Testis (tissue), 3 donors: Measurements from ENCODE around the gene NPB. TPM values are rescaled to one million over a fixed set of nuclear protein-coding genes. Genes with fewer than 3 reads are reported as not detected.
A peak's percentile ranks its signal among the peaks of the same experiment; 100 is the strongest.

ENCODE experiments used
- DNase-seq: peaks from one replicate; pipeline ENCODE4 v3.0.0-alpha.2; 2019
- H3K27ac ChIP-seq, 2 donors: fragments of 200-600 bp; sonication (generic); one replicate each; pipeline ENCODE4 v1.5.1; 2019
- H3K27me3 ChIP-seq: fragments of 200-600 bp; sonication (generic); one replicate; pipeline ENCODE4 v1.5.1; 2019
- H3K36me3 ChIP-seq: fragments of 200-600 bp; sonication (generic); one replicate; pipeline ENCODE4 v1.5.1; 2017; ENCODE audit warnings: low read depth; ENCODE audit errors: missing control alignments
- H3K4me1 ChIP-seq: fragments of 200-600 bp; sonication (generic); one replicate; pipeline ENCODE4 v1.5.1; 2019
- H3K4me3 ChIP-seq, 2 donors: fragments of 200-600 bp; sonication (generic); one replicate each; pipeline ENCODE4 v1.5.1; 2017 to 2019
- H3K9me3 ChIP-seq: fragments of 200-600 bp; sonication (generic); one replicate; pipeline ENCODE4 v1.5.1; 2017
- CTCF ChIP-seq, 3 experiments: fragments of 450-650 bp in 2 of 3; fragments of 200-600 bp in 1 of 3; sonication (generic) in 1 of 3; IDR thresholded peaks; one replicate each; pipeline ENCODE4 v1.5.1; 2016 to 2019; ENCODE audit warnings: antibody characterized with exemption in 3 of 3, mild to moderate bottlenecking in 2 of 3, moderate library complexity in 1 of 3
- POLR2A ChIP-seq: fragments of 450-650 bp; IDR thresholded peaks from one replicate; pipeline ENCODE4 v1.6.1; 2017; ENCODE audit warnings: antibody characterized with exemption, mild to moderate bottlenecking, moderate library complexity
- WGBS, 2 donors: methylation state at CpG; one replicate each; pipeline ENCODE4 v1.1.5; 2018; 5-methylcytosine and 5-hydroxymethylcytosine counted together
- intact Hi-C: fragments of 100-400 bp; cut with DNase I; formaldehyde crosslinking; loops from one replicate; pipeline ENCODE4 v1.15.1; 2023; ENCODE audit warnings: low total_unique reads
- polyA plus RNA-seq: library from polyadenylated mRNA; stranded (reverse); fragments of 350-450 nt; fragmentation: Illumina TruSeq; extraction: RNeasy Lipid Tissue Mini Kit (QIAGEN cat#74804); gene quantifications from one replicate; pipeline ENCODE4 v1.2.3, GENCODE V29; 2014; ENCODE audit warnings: low read depth, low replicate concordance; ENCODE audit not compliant: insufficient read depth
- total RNA-seq, 2 donors: library from RNA; depleted of rRNA; stranded (reverse); fragments of >200 nt; gene quantifications; one replicate each; pipeline ENCODE4 v1.2.3, GENCODE V29; 2016

The NPB gene
- total and polyA plus RNA-seq, 3 donors from 2014 or later = 1.8 to 27.3 (median 22.7) TPM

GRCh38 chr17:81927152-81927652 lies 25.2 kb downstream of the NPB start:
- no peaks in the 10 kb centered on the region for H3K27me3 ChIP-seq
- 0% methylated on average over 11 of the region's 78 CpGs; no CpG with 5 or more reads in 1 of the 2 donors for WGBS, 2 donors

GRCh38 chr17:81927653-81928543 lies 25.9 kb downstream of the NPB start, which contains the start of gene MAFG:
Gene MAFG, minus strand, starts transcription at chr17:81927735. Its CDS starts 4,550 bp downstream, at chr17:81923185.
- H3K36me3 ChIP-seq = no peaks in the 10 kb centered on the region
- DNase-seq = peak; percentile 95
- H3K27ac ChIP-seq = peak within 1 kb of the TSS; percentile 85 to 93
- peaks cover 38% of the 10 kb centered on the region for H3K4me1 ChIP-seq
- no peaks in the 10 kb centered on the region for H3K27me3 ChIP-seq
- WGBS, 2 donors = 1 to 8% methylated on average over 7 to 62 of the region's 98 CpGs
- no peaks in the 10 kb centered on the region for H3K9me3 ChIP-seq
- TF ChIP-seq POLR2A (no peak), CTCF (IDR thresholded peaks at IDR 0.05) (peak in 1 of 3 experiments; percentile 5)
- H3K4me3 ChIP-seq = peak within 1 kb of the TSS; percentile 87 to 93
- intact Hi-C loops = no loop called here

More at GRCh38 chr17:81927152-81927652, 25.2 kb downstream of the NPB start:
- no peaks in the 10 kb centered on the region for H3K36me3 ChIP-seq
- peaks cover 41% of the 10 kb centered on the region for H3K4me1 ChIP-seq
- H3K4me3 ChIP-seq = peak overlapping the region; percentile 87 to 93
- DNase-seq = no peak
- TF ChIP-seq CTCF (IDR thresholded peaks at IDR 0.05) (no peak), POLR2A (no peak)
- intact Hi-C loops = no loop called here
- H3K27ac ChIP-seq = peak overlapping the region; percentile 85 to 93
- H3K9me3 ChIP-seq = no peaks in the 10 kb centered on the region

GRCh38 chr17:81928544-81929252 lies 26.7 kb downstream of the NPB start:
- Histone ChIP-seq H3K9me3 (no peaks in the 10 kb centered on the region), H3K27me3 (no peaks in the 10 kb centered on the region), H3K4me3 (peak overlapping the region; percentile 55 to 93), H3K4me1 (peaks cover 30% of the 10 kb centered on the region), H3K36me3 (no peaks in the 10 kb centered on the region), H3K27ac (peak overlapping the region in 1 of 2 donors; percentile 93)
- intact Hi-C loops = no loop called here
- TF ChIP-seq CTCF (IDR thresholded peaks at IDR 0.05) = no peak
- no peak for TF ChIP-seq POLR2A
- no peak for DNase-seq
- 27 to 51% methylated on average over 5 to 44 of the region's 44 CpGs for WGBS, 2 donors

GRCh38 chr17:81929253-81930141 lies 27.5 kb downstream of the NPB start:
- Histone ChIP-seq H3K36me3 (no peaks in the 10 kb centered on the region), H3K9me3 (no peaks in the 10 kb centered on the region), H3K4me1 (peaks cover 22% of the 10 kb centered on the region), H3K27me3 (no peaks in the 10 kb centered on the region), H3K4me3 (no peak overlapping the region), H3K27ac (no peak overlapping the region)
- intact Hi-C loops = no loop called here
- 83 to 85% methylated on average over 30 to 31 of the region's 31 CpGs for WGBS, 2 donors
- DNase-seq = no peak
- TF ChIP-seq POLR2A (no peak), CTCF (IDR thresholded peaks at IDR 0.05) (no peak)
